ENCODE data around the gene TSPAN3. TPM values are rescaled to one million over a fixed set of nuclear protein-coding genes. Genes with fewer than 3 reads are reported as not detected.

TSPAN3 gene
- total RNA-seq, 1 donor from 2014 or later, result 187 TPM

- Histone ChIP-seq H3K36me3 (ENCODE audit: control insufficient read depth, insufficient read depth, low read length) (no peaks in the 10 kb centered on the region), H3K4me3 (ENCODE audit: low read depth, low read length) (no peak overlapping the region), H3K27me3 (ENCODE audit: control insufficient read depth, insufficient read depth, low read length) (no peaks in the 10 kb centered on the region)
- TF ChIP-seq CTCF (IDR thresholded peaks at IDR 0.05; ENCODE audit: insufficient read depth, low read length, severe bottlenecking), result peak; percentile 13
- FAIRE-seq (no peak), DNase-seq (ENCODE audit: low read depth) (no peak)
Measured at GRCh38 chr15:77094397-77095030, 23.6 kb upstream of the TSPAN3 start.

- Histone ChIP-seq H3K4me3 (ENCODE audit: low read depth, low read length) (no peak overlapping the region), H3K27me3 (ENCODE audit: control insufficient read depth, insufficient read depth, low read length) (no peaks in the 10 kb centered on the region), H3K36me3 (ENCODE audit: control insufficient read depth, insufficient read depth, low read length) (no peaks in the 10 kb centered on the region)
- FAIRE-seq, result no peak
- no peak for DNase-seq (ENCODE audit: low read depth)
- no peak for TF ChIP-seq CTCF (IDR thresholded peaks at IDR 0.05; ENCODE audit: insufficient read depth, low read length, severe bottlenecking)
Measured at GRCh38 chr15:77093436-77093835, 22.5 kb upstream of the TSPAN3 start.

GRCh38 chr15:77091097-77091496 lies 20.2 kb upstream of the TSPAN3 start:
- H3K36me3 ChIP-seq (ENCODE audit: control insufficient read depth, insufficient read depth, low read length), result no peaks in the 10 kb centered on the region
- FAIRE-seq (no peak), DNase-seq (ENCODE audit: low read depth) (no peak)
- no peaks in the 10 kb centered on the region for H3K27me3 ChIP-seq (ENCODE audit: control insufficient read depth, insufficient read depth, low read length)
- no peak overlapping the region for H3K4me3 ChIP-seq (ENCODE audit: low read depth, low read length)
- TF ChIP-seq CTCF (IDR thresholded peaks at IDR 0.05; ENCODE audit: insufficient read depth, low read length, severe bottlenecking), result no peak

- DNase-seq (ENCODE audit: low read depth), result no peak
- FAIRE-seq, result no peak
- no peak for TF ChIP-seq CTCF (IDR thresholded peaks at IDR 0.05; ENCODE audit: insufficient read depth, low read length, severe bottlenecking)
- no peaks in the 10 kb centered on the region for H3K36me3 ChIP-seq (ENCODE audit: control insufficient read depth, insufficient read depth, low read length)
- no peak overlapping the region for H3K4me3 ChIP-seq (ENCODE audit: low read depth, low read length)
- H3K27me3 ChIP-seq (ENCODE audit: control insufficient read depth, insufficient read depth, low read length), result no peaks in the 10 kb centered on the region
Measured at GRCh38 chr15:77087213-77087612, 16.3 kb upstream of the TSPAN3 start.

GRCh38 chr15:77085297-77085696 lies 14.4 kb upstream of the TSPAN3 start:
- no peak overlapping the region for H3K4me3 ChIP-seq (ENCODE audit: low read depth, low read length)
- FAIRE-seq (no peak), DNase-seq (ENCODE audit: low read depth) (peak; percentile 54)
- no peaks in the 10 kb centered on the region for H3K27me3 ChIP-seq (ENCODE audit: control insufficient read depth, insufficient read depth, low read length)
- no peaks in the 10 kb centered on the region for H3K36me3 ChIP-seq (ENCODE audit: control insufficient read depth, insufficient read depth, low read length)
- TF ChIP-seq CTCF (IDR thresholded peaks at IDR 0.05; ENCODE audit: insufficient read depth, low read length, severe bottlenecking), result no peak

GRCh38 chr15:77084436-77084835 lies 13.5 kb upstream of the TSPAN3 start:
- Histone ChIP-seq H3K27me3 (ENCODE audit: control insufficient read depth, insufficient read depth, low read length) (no peaks in the 10 kb centered on the region), H3K36me3 (ENCODE audit: control insufficient read depth, insufficient read depth, low read length) (no peaks in the 10 kb centered on the region), H3K4me3 (ENCODE audit: low read depth, low read length) (no peak overlapping the region)
- FAIRE-seq (no peak), DNase-seq (ENCODE audit: low read depth) (no peak)
- no peak for TF ChIP-seq CTCF (IDR thresholded peaks at IDR 0.05; ENCODE audit: insufficient read depth, low read length, severe bottlenecking)

All from bronchial epithelial cell (primary cell).